Stomach (tissue), 9 donors: ENCODE measurements around the gene QPCT. TPM values are rescaled to one million over a fixed set of nuclear protein-coding genes. Genes with fewer than 3 reads are reported as not detected.

ENCODE experiments used
- DNase-seq, 2 donors: peaks; one replicate each; pipeline versions ENCODE4 v3.0.0 to v3.0.0-alpha.2; 2013 to 2019
- H3K27ac ChIP-seq, 5 donors: fragments of 200-600 bp in 4 of 5; sonication (generic) in 4 of 5; one replicate each; pipeline ENCODE4 v1.5.1; 2013 to 2019; ENCODE audit warnings: mild to moderate bottlenecking in 1 of 5, moderate library complexity in 1 of 5
- H3K27me3 ChIP-seq, 3 donors: fragments of 200-600 bp; sonication (generic); one replicate each; pipeline ENCODE4 v1.5.1; 2017 to 2019; ENCODE audit warnings: mixed run types in 1 of 3
- H3K36me3 ChIP-seq, 4 donors: fragments of 200-600 bp; sonication (generic); 1 replicate in 3 of 4; 2 replicates in 1 of 4; pipeline ENCODE4 v1.5.1; 2016 to 2019
- H3K4me1 ChIP-seq, 4 donors: fragments of 200-600 bp; sonication (generic); one replicate each; pipeline ENCODE4 v1.5.1; 2016 to 2019
- H3K4me3 ChIP-seq, 4 donors: fragments of 200-600 bp; sonication (generic) in 3 of 4; one replicate each; pipeline ENCODE4 v1.5.1; 2016 to 2019; ENCODE audit warnings: mild to moderate bottlenecking in 1 of 4
- H3K9me3 ChIP-seq, 4 donors: fragments of 200-600 bp; sonication (generic); one replicate each; pipeline ENCODE4 v1.5.1; 2016 to 2019
- CTCF ChIP-seq, 7 experiments: fragments of 450-650 bp in 4 of 7; fragments of 200-600 bp in 3 of 7; sonication (generic) in 3 of 7; IDR thresholded peaks; one replicate each; pipeline ENCODE4 v1.5.1; 2016 to 2019; ENCODE audit warnings: antibody characterized with exemption in 7 of 7, control low read depth in 2 of 7, mild to moderate bottlenecking in 1 of 7
- EP300 ChIP-seq: sonication (generic); formaldehyde crosslinking; IDR thresholded peaks from one replicate; pipeline ENCODE4 v1.6.1; 2017; ENCODE audit warnings: antibody characterized with exemption
- POLR2A ChIP-seq, 4 donors: fragments of 450-650 bp; IDR thresholded peaks; one replicate each; pipeline ENCODE4 v1.6.1; 2016; ENCODE audit warnings: antibody characterized with exemption in 4 of 4, control low read depth in 2 of 4, mild to moderate bottlenecking in 1 of 4, moderate library complexity in 1 of 4
- POLR2AphosphoS5 ChIP-seq, 3 donors: sonication (generic); formaldehyde crosslinking; IDR thresholded peaks; one replicate each; pipeline ENCODE4 v1.6.1; 2016; ENCODE audit warnings: antibody characterized with exemption in 3 of 3
- WGBS, 5 donors: extraction: QIAGEN DNeasy Blood & Tissue Kit in 3 of 5; methylation state at CpG; one replicate each; pipeline versions ENCODE4 v1.1.5 to v1.1.7; 2013 to 2018; 5-methylcytosine and 5-hydroxymethylcytosine counted together
- intact Hi-C: fragments of 100-400 bp; cut with DNase I; formaldehyde crosslinking; loops from one replicate; pipeline ENCODE4 v1.15.1; 2023; ENCODE audit warnings: low total_unique reads
- polyA plus RNA-seq, 3 donors: library from polyadenylated mRNA; stranded (reverse); fragments of 200-250 nt; gene quantifications; one replicate each; pipeline ENCODE4 v1.2.3, GENCODE V29; 2013
- total RNA-seq, 5 donors: library from RNA; depleted of rRNA; stranded (reverse); fragments of >200 nt; gene quantifications; one replicate each; pipeline versions ENCODE4 v1.1.0 to v1.2.3, GENCODE V29; 2014 to 2016
- donor health status: healthy with polysubstance abuse.
- donor health status: Bipolar disorder and iron deficiency.
- donor health status: healthy.

QPCT gene
- total and polyA plus RNA-seq, 8 donors = 1.3 to 26.6 (median 4.4) TPM; not detected in 1

DNA sequence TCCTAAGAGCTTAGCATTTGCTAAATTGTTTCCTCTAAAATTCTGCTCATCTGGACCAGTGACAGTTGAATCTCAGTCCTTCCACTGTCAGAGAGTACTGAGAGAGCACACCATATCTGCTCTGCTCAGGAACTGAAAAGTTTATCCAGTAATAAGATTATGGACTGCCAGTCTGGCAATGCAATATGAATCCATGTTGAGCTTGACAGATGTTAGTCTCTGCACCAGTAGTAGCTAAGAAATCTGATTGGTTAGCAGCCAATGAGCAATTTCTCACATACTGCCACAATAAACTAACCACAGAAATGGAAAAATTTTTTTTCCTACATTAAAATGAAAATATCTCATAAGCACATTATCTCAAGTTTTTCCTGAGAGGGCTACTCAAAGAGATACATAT is 22.1 kb upstream of the QPCT start:
- Histone ChIP-seq H3K9me3 (no peaks in the 10 kb centered on the region), H3K4me3 (peak overlapping the region; percentile 1 to 99 (median 82)), H3K36me3 (peaks cover 0 to 3% (median 0%) of the 10 kb centered on the region in 4 donors), H3K27ac (no peak overlapping the region), H3K27me3 (no peaks in the 10 kb centered on the region), H3K4me1 (peaks cover 27 to 87% (median 57%) of the 10 kb centered on the region in 4 donors)
- DNase-seq = peak in 1 of 2 donors; percentile 11
- TF ChIP-seq EP300 (no peak), POLR2AphosphoS5 (IDR thresholded peaks at IDR 0.05) (no peak), POLR2A (IDR thresholded peaks at IDR 0.05) (no peak), CTCF (IDR thresholded peaks at IDR 0.05) (no peak)
- intact Hi-C loops = no loop called here

- Histone ChIP-seq H3K36me3 (no peaks in the 10 kb centered on the region), H3K4me3 (peak overlapping the region; percentile 78 to 99 (median 90)), H3K9me3 (no peaks in the 10 kb centered on the region), H3K4me1 (peaks cover 27 to 79% (median 52%) of the 10 kb centered on the region in 4 donors), H3K27ac (peak overlapping the region; percentile 89 to 97 (median 93)), H3K27me3 (no peaks in the 10 kb centered on the region)
- intact Hi-C loops = no loop called here
- 10 to 28% (median 18%) methylated on average over 13 of the region's 13 CpGs for WGBS, 5 donors
- DNase-seq = peak in 1 of 2 donors; percentile 13
- no peak for TF ChIP-seq POLR2A (IDR thresholded peaks at IDR 0.05)
- no peak for TF ChIP-seq POLR2AphosphoS5 (IDR thresholded peaks at IDR 0.05)
- no peak for TF ChIP-seq EP300
- TF ChIP-seq CTCF (IDR thresholded peaks at IDR 0.05) = no peak
Measured at GRCh38 chr2:37323176-37323780, 21.2 kb upstream of the QPCT start.

- TF ChIP-seq EP300 = no peak
- TF ChIP-seq CTCF (IDR thresholded peaks at IDR 0.05) = no peak
- TF ChIP-seq POLR2A (IDR thresholded peaks at IDR 0.05) = no peak
- peak in 2 of 3 donors; percentile 1 to 32 for TF ChIP-seq POLR2AphosphoS5 (IDR thresholded peaks at IDR 0.05)
- intact Hi-C loops = no loop called here
- Histone ChIP-seq H3K4me1 (peaks cover 27 to 73% (median 45%) of the 10 kb centered on the region in 4 donors), H3K36me3 (no peaks in the 10 kb centered on the region), H3K27ac (peak overlapping the region; percentile 89 to 97 (median 93)), H3K4me3 (peak overlapping the region; percentile 78 to 99 (median 90)), H3K27me3 (no peaks in the 10 kb centered on the region), H3K9me3 (no peaks in the 10 kb centered on the region)
- peak in 1 of 2 donors; percentile 70 for DNase-seq
- WGBS, 5 donors = 0 to 1% (median 1%) methylated on average over 25 to 61 of the region's 61 CpGs
Measured at GRCh38 chr2:37323781-37324535, 20.5 kb upstream of the QPCT start.

DNA sequence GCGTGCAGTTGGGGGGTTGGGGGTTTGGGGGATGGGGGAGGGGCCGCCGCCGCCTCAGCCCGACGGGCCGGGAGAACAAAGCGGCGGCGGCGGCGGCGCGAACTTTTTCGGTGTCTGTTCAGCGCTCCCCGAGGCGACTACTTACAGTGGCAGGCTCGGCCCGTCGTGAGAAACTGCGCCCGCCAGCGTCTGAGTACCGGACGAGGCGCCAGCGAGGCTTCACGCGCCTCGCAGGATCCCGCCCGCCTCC is 20.0 kb upstream of the QPCT start:
- TF ChIP-seq POLR2A (IDR thresholded peaks at IDR 0.05) (no peak), EP300 (no peak), POLR2AphosphoS5 (IDR thresholded peaks at IDR 0.05) (peak; percentile 62 to 81 (median 71))
- Histone ChIP-seq H3K4me1 (peaks cover 27 to 68% (median 40%) of the 10 kb centered on the region in 4 donors), H3K36me3 (no peaks in the 10 kb centered on the region), H3K27ac (peak overlapping the region; percentile 89 to 97 (median 93)), H3K9me3 (no peaks in the 10 kb centered on the region), H3K4me3 (peak overlapping the region; percentile 78 to 99 (median 90)), H3K27me3 (no peaks in the 10 kb centered on the region)
- intact Hi-C loops = no loop called here
- 0 to 8% (median 0%) methylated on average over 4 to 33 of the region's 33 CpGs for WGBS, 5 donors
- DNase-seq = peak in 1 of 2 donors; percentile 94
